T-cell (primary cell): ENCODE measurements around the gene PHF13. TPM values are rescaled to one million over a fixed set of nuclear protein-coding genes. Genes with fewer than 3 reads are reported as not detected.

ENCODE experiments used
- ATAC-seq, 4 experiments: fragments of 200-7000 bp in 3 of 4; fragments of 150-1000 bp in 1 of 4; cut with Tn5 transposase; replicated peaks in 1 of 4; 1 replicate in 3 of 4; 2 replicates in 1 of 4; pipeline ENCODE4 v1.10.0; 2021; ENCODE audit warnings: moderate library complexity in 3 of 4, mild to moderate bottlenecking in 2 of 4, moderate number of reproducible peaks in 1 of 4
- CTCF ChIA-PET, 2 donors: fragments of 300-600 bp; sonication (Branson Sonifier 250); formaldehyde crosslinking; loops; one replicate each; lab custom pipeline; 2022; ENCODE audit warnings: antibody characterized with exemption in 2 of 2; lab: Charles Lee
- POLR2A ChIA-PET, 2 donors: fragments of 300-600 bp; sonication (Branson Sonifier 250); formaldehyde crosslinking; loops; one replicate each; lab custom pipeline; 2022; ENCODE audit warnings: antibody characterized with exemption in 2 of 2; lab: Charles Lee
- DNase-seq, 35 experiments: peaks; one replicate each; pipeline versions ENCODE4 v3.0.0 to v3.0.0-alpha.2; 2013 to 2023
- H3K27ac ChIP-seq: one replicate; pipeline ENCODE4 v1.5.1; 2013; ENCODE audit warnings: low read length
- H3K27me3 ChIP-seq, 2 experiments: replicated peaks in 1 of 2; 1 replicate in 1 of 2; 2 replicates in 1 of 2; pipeline versions ENCODE4 v1.6.1 to v1.7.0; 2013; ENCODE audit warnings: low read length in 1 of 2, mixed read lengths in 1 of 2; ENCODE audit not compliant: control insufficient read depth in 2 of 2, insufficient read depth in 2 of 2; ENCODE audit errors: extremely low read depth in 1 of 2
- H3K36me3 ChIP-seq, 2 donors: 1 replicate in 1 of 2; 2 replicates in 1 of 2; pipeline versions ENCODE4 v1.6.1 to v1.7.0; 2013; ENCODE audit warnings: low read length in 1 of 2; ENCODE audit not compliant: control insufficient read depth in 2 of 2, insufficient read depth in 1 of 2; ENCODE audit errors: extremely low read depth in 1 of 2
- H3K4me1 ChIP-seq, 2 experiments: 1 replicate in 1 of 2; 2 replicates in 1 of 2; pipeline versions ENCODE4 v1.6.1 to v1.7.0; 2013; ENCODE audit warnings: low read length in 2 of 2, mixed read lengths in 1 of 2; ENCODE audit not compliant: insufficient read depth in 2 of 2, control insufficient read depth in 1 of 2; ENCODE audit errors: extremely low read depth in 1 of 2
- H3K4me3 ChIP-seq, 2 donors: 1 replicate in 1 of 2; 2 replicates in 1 of 2; pipeline versions ENCODE4 v1.5.1 to v1.7.0; 2013; ENCODE audit warnings: mild to moderate bottlenecking in 2 of 2, low read length in 1 of 2, moderate library complexity in 1 of 2; ENCODE audit not compliant: control insufficient read depth in 1 of 2; ENCODE audit errors: extremely low read depth in 1 of 2
- H3K9me3 ChIP-seq: 2 replicates; pipeline ENCODE4 v1.7.0; 2013
- H3K27ac Mint-ChIP-seq, 2 donors: one replicate each; pipeline ENCODE4 v1.8.0; 2020 to 2021; ENCODE audit warnings: mild to moderate bottlenecking in 2 of 2, mixed read lengths in 2 of 2
- H3K27me3 Mint-ChIP-seq, 2 donors: one replicate each; pipeline ENCODE4 v1.8.0; 2021 to 2022; ENCODE audit warnings: mixed read lengths in 2 of 2
- H3K36me3 Mint-ChIP-seq: one replicate; pipeline ENCODE4 v1.8.0; 2021; ENCODE audit warnings: mixed read lengths
- H3K4me1 Mint-ChIP-seq, 3 donors: one replicate each; pipeline ENCODE4 v1.8.0; 2020 to 2022; ENCODE audit warnings: mixed read lengths in 3 of 3, mild to moderate bottlenecking in 1 of 3
- H3K4me3 Mint-ChIP-seq, 3 donors: one replicate each; pipeline ENCODE4 v1.8.0; 2020 to 2022; ENCODE audit warnings: mild to moderate bottlenecking in 3 of 3, mixed read lengths in 3 of 3, moderate library complexity in 3 of 3
- H3K9me3 Mint-ChIP-seq, 3 donors: one replicate each; pipeline ENCODE4 v1.8.0; 2020 to 2022; ENCODE audit warnings: mixed read lengths in 3 of 3
- WGBS: methylation state at CpG from one replicate; pipeline ENCODE4 v1.1.5; 2013; ENCODE audit warnings: missing lambda C conversion rate; ENCODE audit not compliant: insufficient coverage; 5-methylcytosine and 5-hydroxymethylcytosine counted together
- total RNA-seq, 35 experiments: library from RNA in 6 of 35; stranded (reverse) in 6 of 35; fragments of 120-200 nt in 1 of 35; gene quantifications; one replicate each; pipeline versions ENCODE4 v1.2.1 to v1.2.4 and lab custom pipeline; 2013 to 2026

PHF13 gene
- total RNA-seq, 5 donors from 2014 or later (not counting 1 experiment from before 2014, with no cell fraction given) = 6.0 to 12.7 (median 11.9) TPM

- DNase-seq (no peak), ATAC-seq (no peak)
- Mint-ChIP-seq H3K27me3 (no peaks in the 10 kb centered on the region), H3K4me1 (peaks cover 14 to 20% (median 19%) of the 10 kb centered on the region in 3 donors), H3K36me3 (peaks cover 9% of the 10 kb centered on the region), H3K4me3 (no peak overlapping the region), H3K27ac (no peak overlapping the region), H3K9me3 (no peaks in the 10 kb centered on the region)
- H3K9me3 ChIP-seq = no peaks in the 10 kb centered on the region
- no peaks in the 10 kb centered on the region for H3K27me3 ChIP-seq
- peaks cover 2 to 20% of the 10 kb centered on the region in 2 experiments for H3K4me1 ChIP-seq
- H3K27ac ChIP-seq = no peak overlapping the region
- CTCF ChIA-PET = no interaction called here
- 94% methylated on average over 40 of the region's 41 CpGs for WGBS
- H3K4me3 ChIP-seq = no peak overlapping the region
- H3K36me3 ChIP-seq = peaks cover 14 to 21% of the 10 kb centered on the region in 2 donors
- POLR2A ChIA-PET = interaction anchor here in 1 of 2 donors (0.6 kb wide), 1 partner anchor 10 kb away, joined by 8 read pairs; no protein-coding TSS in a partner anchor
Measured at GRCh38 chr1:6621429-6622391, 8.2 kb downstream of the PHF13 start.

GRCh38 chr1:6622396-6623152 is 9.0 kb downstream of the PHF13 start:
- H3K4me1 Mint-ChIP-seq = peaks cover 19 to 28% (median 25%) of the 10 kb centered on the region in 3 donors
- POLR2A ChIA-PET = no interaction called here
- peak overlapping the region in 1 of 2 donors; percentile 28 for H3K27ac Mint-ChIP-seq
- DNase-seq (no peak), ATAC-seq (no peak)
- H3K36me3 Mint-ChIP-seq = peaks cover 11% of the 10 kb centered on the region
- no peak overlapping the region for H3K27ac ChIP-seq
- peaks cover 14 to 21% of the 10 kb centered on the region in 2 donors for H3K36me3 ChIP-seq
- H3K27me3 Mint-ChIP-seq = no peaks in the 10 kb centered on the region
- H3K9me3 ChIP-seq = no peaks in the 10 kb centered on the region
- no peak overlapping the region for H3K4me3 ChIP-seq
- WGBS = 98% methylated on average over 5 of the region's 10 CpGs
- no peaks in the 10 kb centered on the region for H3K9me3 Mint-ChIP-seq
- CTCF ChIA-PET = no interaction called here
- peaks cover 2 to 25% of the 10 kb centered on the region in 2 experiments for H3K4me1 ChIP-seq
- H3K4me3 Mint-ChIP-seq = no peak overlapping the region
- H3K27me3 ChIP-seq = no peaks in the 10 kb centered on the region

GRCh38 chr1:6623269-6623965 is 9.9 kb downstream of the PHF13 start:
- POLR2A ChIA-PET = no interaction called here
- WGBS = 90% methylated on average over 12 of the region's 14 CpGs
- no peak overlapping the region for H3K27ac Mint-ChIP-seq

GRCh38 chr1:6624710-6625583 is 11.4 kb downstream of the PHF13 start, which contains the start of gene THAP3:
TSS of gene THAP3 (plus strand) at chr1:6624868. CDS start at chr1:6625219, 351 bp downstream.
- ATAC-seq (peak; percentile 97 to 99 (median 97)), DNase-seq (peak; percentile 76 to 94 (median 88))
- Histone ChIP-seq H3K27ac (peak within 1 kb of the TSS; percentile 32), H3K27me3 (no peaks in the 10 kb centered on the region), H3K4me3 (peak within 1 kb of the TSS; percentile 55 to 71), H3K9me3 (no peaks in the 10 kb centered on the region), H3K36me3 (peaks cover 14 to 39% of the 10 kb centered on the region in 2 donors), H3K4me1 (peaks cover 2 to 33% of the 10 kb centered on the region in 2 experiments)
- Mint-ChIP-seq H3K4me3 (peak within 1 kb of the TSS; percentile 85 to 93 (median 85)), H3K27ac (peak within 1 kb of the TSS; percentile 74 to 77), H3K9me3 (no peaks in the 10 kb centered on the region), H3K4me1 (peaks cover 25 to 36% (median 33%) of the 10 kb centered on the region in 3 donors), H3K27me3 (no peaks in the 10 kb centered on the region), H3K36me3 (peaks cover 18% of the 10 kb centered on the region)
- POLR2A ChIA-PET = no interaction called here
- WGBS = 3% methylated on average over 64 of the region's 73 CpGs
- CTCF ChIA-PET = interaction anchor here (0.7 to 1.2 kb wide), 5 partner anchors 22 to 132 kb away, joined by 3 to 9 read pairs (median 5); partner anchors contain the start of genes KLHL21 (in 1 of the 2) and ZBTB48 (in 1 of the 2)

More at GRCh38 chr1:6623269-6623965, 9.9 kb downstream of the PHF13 start:
- H3K36me3 Mint-ChIP-seq = peaks cover 12% of the 10 kb centered on the region
- peaks cover 25 to 34% (median 31%) of the 10 kb centered on the region in 3 donors for H3K4me1 Mint-ChIP-seq
- H3K4me3 Mint-ChIP-seq = peak overlapping the region in 2 of 3 donors; percentile 32 to 85
- Histone ChIP-seq H3K4me1 (peaks cover 2 to 33% of the 10 kb centered on the region in 2 experiments), H3K36me3 (peaks cover 14 to 29% of the 10 kb centered on the region in 2 donors), H3K27me3 (no peaks in the 10 kb centered on the region), H3K4me3 (no peak overlapping the region), H3K27ac (no peak overlapping the region), H3K9me3 (no peaks in the 10 kb centered on the region)
- H3K27me3 Mint-ChIP-seq = no peaks in the 10 kb centered on the region
- ATAC-seq (no peak), DNase-seq (no peak)
- no peaks in the 10 kb centered on the region for H3K9me3 Mint-ChIP-seq
- CTCF ChIA-PET = interaction anchor here in 1 of 2 donors (1.2 kb wide), 1 partner anchor 20 kb away, joined by 4 read pairs; the partner anchor contains the start of gene KLHL21

- H3K36me3 ChIP-seq = peaks cover 14 to 40% of the 10 kb centered on the region in 2 donors
- ChIA-PET POLR2A (no interaction called here), CTCF (interaction anchor here (0.5 to 1.2 kb wide), 4 partner anchors 46 to 419 kb away, joined by 3 to 9 read pairs (median 6); partner anchors contain the start of gene ZBTB48 (in 1 of the 2))
- DNase-seq (peak in 2 of 35 experiments; percentile 5 to 9), ATAC-seq (no peak)
- H3K27me3 ChIP-seq = no peaks in the 10 kb centered on the region
- H3K4me1 ChIP-seq = peaks cover 2 to 33% of the 10 kb centered on the region in 2 experiments
- H3K27ac ChIP-seq = no peak overlapping the region
- Mint-ChIP-seq H3K27ac (peak overlapping the region; percentile 55 to 74), H3K36me3 (peaks cover 19% of the 10 kb centered on the region), H3K4me3 (peak overlapping the region; percentile 85 to 93 (median 85)), H3K4me1 (peaks cover 25 to 36% (median 34%) of the 10 kb centered on the region in 3 donors), H3K27me3 (no peaks in the 10 kb centered on the region), H3K9me3 (no peaks in the 10 kb centered on the region)
- no peaks in the 10 kb centered on the region for H3K9me3 ChIP-seq
- 3% methylated on average over 15 of the region's 32 CpGs for WGBS
- H3K4me3 ChIP-seq = peak overlapping the region; percentile 55 to 71
Measured at GRCh38 chr1:6625584-6626149, 12.1 kb downstream of the PHF13 start.
